ENCODE data around the gene PCDHGB3.
A peak's percentile ranks its signal among the peaks of the same experiment; 100 is the strongest.
"Not testable (repeated sequence)": the region's sequence is repeated elsewhere in the genome, so short reads cannot be mapped to it uniquely, and the experiment has no call there.

The PCDHGB3 gene

DNA sequence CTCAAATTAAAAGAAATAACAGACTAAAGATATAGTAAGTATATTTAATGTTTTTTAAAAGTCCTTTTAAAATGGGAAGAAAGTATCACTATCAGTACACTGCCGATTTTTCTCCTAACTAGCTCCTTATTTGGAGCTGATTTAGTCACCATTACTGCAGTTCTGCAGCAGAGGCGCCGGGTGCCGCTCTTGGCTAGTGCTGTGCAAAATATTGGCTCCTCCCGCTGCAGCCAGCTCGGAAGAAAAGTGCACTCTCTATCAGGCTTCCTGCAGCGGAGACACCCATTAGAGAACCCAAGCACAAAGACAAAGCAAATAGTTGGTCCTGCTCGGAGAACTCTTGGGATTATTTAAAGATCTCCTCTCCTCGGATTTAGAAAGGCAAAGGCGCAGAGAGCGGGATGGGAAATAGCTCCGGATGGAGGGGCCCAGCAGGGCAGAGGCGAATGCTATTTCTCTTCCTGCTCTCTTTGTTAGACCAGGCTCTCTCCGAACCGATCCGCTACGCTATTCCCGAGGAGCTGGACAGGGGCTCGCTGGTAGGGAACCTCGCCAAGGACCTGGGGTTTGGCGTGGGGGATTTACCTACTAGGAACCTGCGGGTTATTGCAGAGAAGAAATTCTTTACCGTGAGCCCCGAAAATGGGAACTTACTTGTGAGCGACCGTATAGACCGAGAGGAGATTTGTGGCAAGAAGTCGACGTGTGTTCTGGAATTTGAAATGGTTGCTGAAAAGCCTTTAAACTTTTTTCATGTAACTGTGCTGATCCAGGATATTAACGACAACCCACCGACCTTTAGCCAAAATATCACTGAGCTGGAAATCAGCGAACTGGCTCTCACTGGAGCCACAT is at the start of gene PCDHGB3:
PCDHGB3 (plus strand) TSS at position 249 of the 855 bp plus-strand sequence; CDS start at position 402, 153 bp downstream.
- no peak for DNase-seq

DNA sequence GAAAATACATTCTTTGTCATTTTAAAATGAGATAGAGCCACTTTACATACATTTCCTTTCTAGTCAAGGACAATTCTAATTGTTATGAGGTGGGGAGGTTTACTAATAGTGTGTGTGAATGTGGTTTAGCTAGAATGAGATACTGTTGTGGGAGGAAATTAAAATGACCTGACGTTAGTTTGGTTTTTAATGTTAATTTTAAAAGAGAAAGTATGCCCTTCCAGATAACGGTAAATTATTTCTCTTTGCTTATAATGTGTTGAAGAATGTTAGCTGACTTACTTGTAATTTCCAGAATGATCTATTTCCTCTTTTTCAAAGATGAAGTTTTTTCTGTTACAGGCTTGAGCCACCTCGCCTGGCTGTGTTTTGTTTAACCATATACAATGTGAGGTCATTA is 47.8 kb upstream of the PCDHGB3 start:
- no peak for DNase-seq

DNA sequence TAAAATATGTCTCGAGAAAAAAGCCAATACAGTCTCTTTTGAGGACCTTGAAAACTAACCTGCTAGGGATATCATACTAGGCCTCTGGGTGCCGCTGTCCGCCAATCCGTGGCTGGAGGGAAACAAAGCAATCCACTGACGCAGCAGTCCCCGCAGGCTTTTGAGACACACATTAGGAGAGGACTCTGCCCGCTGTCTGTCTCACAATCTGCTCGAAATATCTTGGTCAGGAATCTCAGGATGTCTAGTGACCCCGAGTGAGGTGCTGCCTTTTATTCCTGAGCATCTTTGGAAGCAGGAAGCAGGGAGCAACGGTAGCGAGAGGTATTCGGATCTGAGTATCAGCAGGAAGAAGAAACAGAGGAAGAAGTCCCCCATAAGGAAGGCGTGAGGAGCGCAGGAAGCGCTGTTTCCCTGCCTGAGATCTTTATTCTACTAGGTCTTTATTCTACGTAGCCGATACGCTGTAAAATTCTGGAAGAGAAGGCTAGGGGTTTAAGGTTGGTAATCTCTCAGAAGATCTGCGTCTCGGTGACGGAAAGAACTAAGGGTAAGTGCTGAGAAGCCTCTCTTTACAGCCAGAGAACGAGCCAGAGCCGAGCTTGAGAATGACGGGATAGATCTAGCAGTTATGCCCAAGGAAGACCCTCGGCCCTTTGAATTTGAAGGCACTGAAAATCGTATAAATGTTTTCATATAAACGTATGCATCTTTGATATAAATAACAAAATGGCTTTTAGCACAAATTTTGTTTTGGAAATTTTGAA is 43.8 kb upstream of the PCDHGB3 start:
- DNase-seq = no peak

DNA sequence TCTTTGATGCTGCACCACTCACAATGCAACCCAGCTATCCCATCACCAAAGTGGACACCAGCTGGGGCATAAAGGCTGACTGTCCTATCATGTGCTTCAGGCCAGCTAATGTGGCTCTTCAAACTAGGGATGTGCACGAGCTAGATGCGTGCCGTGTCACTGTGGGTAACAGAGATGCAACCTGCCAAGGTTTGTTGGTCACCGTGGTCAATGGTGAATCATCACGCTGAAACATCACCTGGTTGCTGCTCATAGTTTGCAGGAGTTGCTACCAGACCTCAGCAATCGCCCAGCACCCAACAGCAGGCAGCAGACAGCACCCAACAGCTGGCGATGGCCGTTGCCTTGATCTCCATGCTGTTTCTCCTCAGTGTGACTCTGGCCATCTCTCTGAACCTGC is 41.8 kb upstream of the PCDHGB3 start:
- DNase-seq = no peak

DNA sequence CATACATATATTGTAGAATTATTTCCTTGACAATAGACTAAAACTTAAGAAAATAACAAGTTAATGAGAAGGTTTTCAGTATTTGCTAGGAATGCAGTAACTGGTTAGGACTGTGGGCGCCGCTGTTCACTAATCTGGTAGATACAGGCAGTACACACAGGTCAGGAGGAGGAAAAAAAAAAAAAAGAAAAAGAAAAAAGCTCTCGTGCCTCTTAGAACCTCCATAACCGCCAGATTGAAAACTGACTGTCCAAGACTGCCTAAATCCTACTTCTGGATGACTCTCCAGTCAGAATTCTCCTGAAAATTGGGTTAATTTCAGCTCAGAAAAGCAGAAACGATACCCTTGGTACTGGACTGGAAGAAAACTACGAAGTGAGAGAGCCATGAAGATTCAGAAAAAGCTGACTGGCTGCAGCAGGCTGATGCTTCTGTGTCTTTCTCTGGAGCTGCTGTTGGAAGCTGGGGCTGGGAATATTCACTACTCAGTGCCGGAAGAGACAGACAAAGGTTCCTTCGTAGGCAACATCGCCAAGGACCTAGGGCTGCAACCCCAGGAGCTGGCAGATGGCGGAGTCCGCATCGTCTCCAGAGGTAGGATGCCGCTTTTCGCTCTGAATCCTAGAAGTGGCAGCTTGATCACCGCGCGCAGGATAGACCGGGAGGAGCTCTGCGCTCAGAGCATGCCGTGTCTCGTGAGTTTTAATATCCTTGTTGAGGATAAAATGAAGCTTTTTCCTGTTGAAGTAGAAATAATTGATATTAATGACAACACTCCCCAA is 39.6 kb upstream of the PCDHGB3 start, which contains the start of gene PCDHGA1:
PCDHGA1 (plus strand) TSS at position 216 of the 782 bp plus-strand sequence.
- DNase-seq = peak; percentile 0

DNA sequence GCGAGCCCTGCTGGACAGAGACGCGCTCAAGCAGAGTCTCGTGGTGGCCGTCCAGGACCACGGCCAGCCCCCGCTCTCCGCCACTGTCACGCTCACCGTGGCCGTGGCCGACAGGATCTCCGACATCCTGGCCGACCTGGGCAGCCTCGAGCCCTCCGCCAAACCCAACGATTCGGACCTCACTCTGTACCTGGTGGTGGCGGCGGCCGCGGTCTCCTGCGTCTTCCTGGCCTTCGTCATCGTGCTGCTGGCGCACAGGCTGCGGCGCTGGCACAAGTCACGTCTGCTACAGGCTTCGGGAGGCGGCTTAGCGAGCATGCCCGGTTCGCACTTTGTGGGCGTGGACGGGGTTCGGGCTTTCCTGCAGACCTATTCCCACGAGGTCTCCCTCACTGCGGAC is 37.5 kb upstream of the PCDHGB3 start:
- not testable (repeated sequence) for DNase-seq

DNA sequence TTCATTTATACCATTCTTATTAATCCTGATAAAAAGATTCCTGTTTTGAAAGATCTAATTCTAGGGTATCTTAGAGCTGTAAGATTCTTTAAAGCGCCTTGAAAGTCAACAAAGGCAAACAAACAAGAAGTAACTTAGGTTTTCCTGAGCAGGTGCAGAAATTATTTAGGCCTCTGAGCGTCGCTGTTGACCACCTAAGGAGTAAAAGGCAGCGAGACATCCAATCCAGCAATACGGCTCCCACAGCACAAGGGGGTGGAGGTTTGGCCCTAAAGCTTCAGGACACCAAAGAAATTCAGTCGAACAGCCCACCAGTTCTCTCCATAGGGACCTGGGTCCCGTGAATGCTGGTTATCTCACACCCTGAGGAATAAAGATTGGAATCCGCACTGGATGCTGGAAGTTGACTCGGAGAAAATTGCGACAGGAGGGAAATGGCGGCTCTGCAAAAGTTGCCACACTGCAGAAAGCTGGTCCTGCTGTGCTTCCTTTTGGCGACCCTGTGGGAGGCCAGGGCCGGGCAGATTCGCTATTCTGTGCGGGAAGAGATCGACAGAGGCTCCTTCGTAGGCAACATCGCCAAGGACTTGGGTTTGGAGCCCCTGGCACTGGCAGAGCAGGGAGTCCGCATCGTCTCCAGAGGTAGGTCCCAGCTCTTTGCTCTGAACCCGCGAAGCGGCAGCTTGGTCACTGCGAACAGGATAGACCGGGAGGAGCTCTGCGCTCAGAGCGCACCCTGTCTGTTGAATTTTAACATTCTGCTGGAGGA is 31.3 kb upstream of the PCDHGB3 start, which contains the start of gene PCDHGA2:
PCDHGA2 (plus strand) TSS at position 223 of the 769 bp plus-strand sequence.
- DNase-seq = no peak

DNA sequence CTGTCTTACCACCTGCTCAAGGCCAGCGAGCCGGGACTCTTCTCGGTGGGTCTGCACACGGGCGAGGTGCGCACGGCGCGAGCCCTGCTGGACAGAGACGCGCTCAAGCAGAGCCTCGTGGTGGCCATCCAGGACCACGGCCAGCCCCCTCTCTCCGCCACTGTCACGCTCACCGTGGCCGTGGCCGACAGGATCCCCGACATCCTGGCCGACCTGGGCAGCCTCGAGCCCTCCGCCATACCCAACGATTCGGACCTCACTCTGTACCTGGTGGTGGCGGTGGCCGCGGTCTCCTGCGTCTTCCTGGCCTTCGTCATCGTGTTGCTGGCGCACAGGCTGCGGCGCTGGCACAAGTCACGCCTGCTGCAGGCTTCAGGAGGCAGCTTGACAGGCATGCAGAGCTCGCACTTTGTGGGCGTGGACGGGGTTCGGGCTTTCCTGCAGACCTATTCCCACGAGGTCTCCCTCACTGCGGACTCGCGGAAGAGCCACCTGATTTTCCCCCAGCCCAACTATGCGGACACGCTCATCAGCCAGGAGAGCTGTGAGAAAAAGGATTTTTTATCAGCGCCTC is 29.2 kb upstream of the PCDHGB3 start:
- DNase-seq = not testable (repeated sequence)

DNA sequence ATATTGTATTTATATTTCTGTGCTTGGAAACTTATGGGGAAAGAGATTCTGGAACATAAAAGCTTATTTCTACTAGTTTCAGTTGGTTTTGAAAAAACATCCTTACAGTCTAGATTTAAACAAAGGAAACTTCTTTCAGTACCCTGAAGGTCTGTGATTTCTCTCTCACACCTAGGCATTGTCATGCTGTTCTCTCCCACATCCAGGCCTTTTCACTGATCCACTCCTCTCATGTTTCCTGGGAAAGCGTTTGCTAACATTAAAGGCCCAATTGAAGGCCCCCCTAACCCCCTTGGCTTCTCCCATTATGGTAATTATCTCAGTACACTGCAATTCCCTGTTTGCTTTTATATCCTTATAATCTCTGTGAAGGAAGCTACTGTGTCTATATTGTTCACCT is 27.3 kb upstream of the PCDHGB3 start:
- no peak for DNase-seq

DNA sequence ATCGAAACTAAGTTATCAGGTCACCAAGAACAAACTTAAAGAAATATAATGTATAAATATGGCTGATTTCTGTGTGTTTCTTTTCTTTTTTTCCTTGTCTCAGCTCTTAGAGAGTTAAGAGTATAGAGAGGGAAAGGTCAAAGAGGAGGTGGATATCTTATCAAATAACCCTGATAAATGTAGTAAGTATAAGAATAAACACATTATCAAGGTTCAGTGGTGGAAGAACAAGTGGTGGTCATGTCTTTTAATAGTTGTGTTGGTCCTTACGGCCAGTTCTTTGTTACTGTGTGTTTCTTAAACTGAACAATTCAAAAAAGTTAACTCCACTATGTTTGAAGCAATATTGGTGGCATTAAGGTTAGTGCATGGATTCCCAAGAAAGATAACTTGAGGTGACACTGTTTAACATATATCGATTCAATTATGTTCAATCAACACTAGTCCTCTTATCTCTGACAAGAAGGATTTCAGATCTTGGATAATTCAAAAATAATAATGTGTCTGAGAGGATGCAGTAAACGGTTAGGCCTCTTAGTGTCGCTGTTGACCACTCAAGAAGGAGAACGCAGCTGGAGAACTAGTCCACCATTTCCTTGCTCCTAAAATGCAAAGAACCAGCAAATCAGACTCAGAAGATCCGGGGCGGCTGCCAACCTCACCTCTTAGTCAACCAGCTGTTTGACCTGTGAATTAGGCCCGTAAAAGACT is 26.6 kb upstream of the PCDHGB3 start, which contains the start of gene PCDHGA3:
PCDHGA3 (plus strand) TSS at position 588 of the 711 bp plus-strand sequence. CDS start 205 bp downstream, outside the sequence.
- no peak for DNase-seq

DNA sequence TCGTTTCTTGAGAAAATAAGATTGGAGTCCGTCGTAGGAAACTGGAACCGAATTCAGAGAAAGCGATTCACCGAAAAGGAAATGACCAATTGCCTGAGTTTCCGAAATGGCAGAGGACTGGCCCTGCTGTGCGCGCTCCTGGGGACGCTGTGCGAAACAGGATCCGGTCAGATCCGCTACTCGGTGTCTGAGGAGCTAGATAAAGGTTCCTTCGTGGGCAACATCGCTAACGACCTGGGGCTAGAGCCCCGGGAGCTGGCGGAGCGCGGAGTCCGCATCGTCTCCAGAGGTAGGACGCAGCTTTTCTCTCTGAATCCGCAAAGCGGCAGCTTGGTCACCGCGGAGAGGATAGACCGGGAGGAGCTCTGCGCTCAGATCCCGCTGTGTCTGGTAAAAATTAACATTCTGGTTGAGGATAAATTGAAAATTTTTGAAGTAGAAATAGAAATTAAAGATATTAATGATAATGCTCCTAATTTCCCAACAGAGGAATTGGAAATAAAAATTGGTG is 26.0 kb upstream of the PCDHGB3 start:
- DNase-seq = no peak

DNA sequence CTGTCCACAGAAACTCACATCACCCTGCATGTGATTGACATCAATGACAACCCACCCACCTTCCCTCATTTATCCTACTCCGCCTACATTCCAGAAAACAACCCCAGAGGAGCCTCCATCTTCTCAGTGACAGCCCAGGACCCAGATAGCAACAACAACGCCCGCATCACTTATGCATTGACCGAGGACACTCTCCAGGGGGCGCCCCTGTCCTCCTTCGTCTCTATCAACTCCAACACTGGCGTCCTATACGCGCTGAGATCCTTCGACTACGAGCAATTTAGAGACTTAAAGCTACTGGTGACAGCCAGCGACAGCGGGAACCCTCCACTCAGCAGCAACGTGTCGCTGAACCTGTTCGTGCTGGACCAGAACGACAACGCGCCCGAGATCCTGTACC is 24.7 kb upstream of the PCDHGB3 start:
- no peak for DNase-seq

DNA sequence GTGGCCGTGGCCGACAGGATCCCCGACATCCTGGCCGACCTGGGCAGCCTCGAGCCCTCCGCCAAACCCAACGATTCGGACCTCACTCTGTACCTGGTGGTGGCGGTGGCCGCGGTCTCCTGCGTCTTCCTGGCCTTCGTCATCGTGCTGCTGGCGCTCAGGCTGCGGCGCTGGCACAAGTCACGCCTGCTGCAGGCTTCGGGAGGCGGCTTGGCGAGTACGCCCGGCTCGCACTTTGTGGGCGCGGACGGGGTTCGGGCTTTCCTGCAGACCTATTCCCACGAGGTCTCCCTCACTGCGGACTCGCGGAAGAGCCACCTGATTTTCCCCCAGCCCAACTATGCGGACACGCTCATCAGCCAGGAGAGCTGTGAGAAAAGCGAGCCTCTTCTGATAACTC is 24.0 kb upstream of the PCDHGB3 start:
- not testable (repeated sequence) for DNase-seq

DNA sequence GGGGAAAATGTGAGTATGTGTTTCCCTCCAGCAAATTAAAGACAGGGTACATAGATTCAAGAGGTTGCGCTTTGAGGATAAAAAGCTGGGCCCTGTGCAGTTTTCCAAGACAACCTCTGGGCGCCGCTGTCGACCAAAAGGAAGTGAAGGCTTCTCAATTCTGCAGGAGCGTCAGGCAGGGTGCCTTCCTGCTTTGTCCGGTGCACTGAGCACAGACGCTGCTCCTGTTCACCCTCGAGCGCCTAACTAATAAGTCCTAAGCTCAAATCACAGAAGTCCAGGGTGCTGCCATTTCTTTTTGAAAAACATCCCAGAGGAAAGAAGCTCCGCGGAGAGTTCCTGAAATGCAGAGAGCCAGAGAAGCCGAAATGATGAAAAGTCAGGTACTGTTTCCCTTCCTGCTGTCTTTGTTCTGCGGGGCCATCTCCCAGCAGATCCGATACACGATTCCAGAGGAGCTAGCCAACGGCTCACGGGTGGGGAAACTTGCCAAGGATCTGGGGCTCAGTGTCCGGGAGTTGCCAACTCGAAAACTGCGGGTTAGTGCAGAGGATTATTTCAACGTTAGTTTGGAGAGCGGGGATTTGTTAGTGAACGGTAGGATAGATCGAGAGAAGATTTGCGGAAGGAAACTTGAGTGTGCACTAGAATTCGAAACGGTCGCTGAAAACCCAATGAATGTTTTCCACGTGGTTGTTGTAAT is 20.0 kb upstream of the PCDHGB3 start, which contains the start of gene PCDHGB1:
PCDHGB1 (plus strand) TSS at position 183 of the 703 bp plus-strand sequence; CDS start at position 345, 162 bp downstream.
- DNase-seq = no peak

DNA sequence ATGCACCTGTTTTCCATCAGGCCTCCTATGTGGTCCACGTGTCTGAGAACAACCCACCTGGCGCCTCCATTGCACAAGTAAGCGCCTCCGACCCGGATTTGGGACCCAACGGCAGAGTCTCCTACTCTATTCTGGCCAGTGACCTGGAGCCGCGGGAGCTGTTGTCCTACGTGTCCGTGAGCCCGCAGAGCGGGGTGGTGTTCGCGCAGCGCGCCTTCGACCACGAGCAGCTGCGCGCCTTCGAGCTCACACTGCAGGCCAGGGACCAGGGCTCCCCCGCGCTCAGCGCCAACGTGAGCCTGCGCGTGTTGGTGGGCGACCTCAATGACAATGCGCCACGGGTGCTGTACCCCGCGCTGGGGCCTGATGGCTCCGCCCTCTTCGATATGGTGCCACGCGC is 18.5 kb upstream of the PCDHGB3 start:
- no peak for DNase-seq

DNA sequence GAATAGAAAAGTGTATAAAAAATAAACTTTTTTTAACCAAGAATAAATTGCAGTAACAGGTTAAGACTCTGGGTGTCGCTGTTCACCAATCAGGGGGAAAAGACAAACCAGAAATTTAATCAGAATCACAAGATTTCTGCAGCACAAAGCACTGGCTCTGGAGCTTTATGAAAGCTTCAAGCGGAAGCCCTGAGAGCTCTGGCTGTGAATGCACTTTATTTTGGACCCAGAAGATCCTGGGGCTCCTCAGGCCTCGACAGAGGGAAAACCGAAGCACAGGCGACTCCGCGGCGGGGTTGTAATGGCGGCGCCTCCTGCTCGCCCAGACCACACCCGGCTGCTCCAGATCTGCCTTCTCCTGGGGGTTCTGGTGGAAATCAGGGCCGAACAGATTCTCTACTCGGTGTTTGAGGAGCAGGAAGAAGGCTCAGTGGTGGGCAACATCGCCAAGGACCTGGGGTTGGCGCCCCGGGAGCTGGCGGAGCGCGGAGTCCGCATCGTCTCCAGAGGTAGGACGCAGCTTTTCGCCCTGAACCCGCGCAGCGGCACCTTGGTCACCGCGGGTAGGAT is 15.1 kb upstream of the PCDHGB3 start, which contains the start of gene PCDHGA4:
PCDHGA4 (plus strand) TSS at position 122 of the 570 bp plus-strand sequence; CDS start at position 209, 87 bp downstream.
- no peak for DNase-seq

DNA sequence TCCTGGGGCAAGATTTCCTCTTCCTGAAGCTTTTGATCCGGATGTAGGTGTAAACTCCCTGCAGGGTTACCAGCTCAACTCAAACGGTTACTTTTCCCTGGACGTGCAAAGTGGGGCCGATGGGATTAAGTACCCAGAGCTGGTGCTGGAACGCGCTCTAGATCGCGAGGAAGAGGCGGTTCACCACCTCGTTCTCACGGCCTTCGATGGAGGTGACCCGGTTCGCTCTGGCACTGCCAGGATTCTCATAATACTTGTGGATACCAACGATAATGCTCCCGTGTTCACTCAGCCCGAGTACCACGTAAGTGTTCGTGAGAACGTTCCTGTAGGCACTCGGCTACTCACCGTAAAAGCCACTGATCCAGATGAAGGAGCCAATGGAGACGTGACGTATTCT is 14.4 kb upstream of the PCDHGB3 start:
- DNase-seq = no peak

DNA sequence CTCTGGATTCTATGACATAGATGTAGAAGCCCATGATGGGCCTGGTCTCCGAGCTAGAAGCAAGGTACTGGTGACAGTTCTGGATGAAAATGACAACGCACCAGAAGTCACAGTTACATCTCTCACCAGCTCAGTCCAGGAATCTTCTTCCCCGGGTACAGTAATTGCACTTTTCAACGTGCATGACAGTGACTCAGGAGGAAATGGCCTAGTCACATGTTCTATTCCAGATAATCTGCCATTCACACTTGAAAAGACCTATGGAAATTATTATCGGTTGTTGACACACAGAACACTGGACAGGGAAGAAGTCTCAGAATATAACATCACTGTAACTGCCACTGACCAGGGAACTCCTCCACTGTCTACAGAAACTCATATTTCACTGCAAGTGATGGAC is 13.9 kb upstream of the PCDHGB3 start:
- no peak for DNase-seq

DNA sequence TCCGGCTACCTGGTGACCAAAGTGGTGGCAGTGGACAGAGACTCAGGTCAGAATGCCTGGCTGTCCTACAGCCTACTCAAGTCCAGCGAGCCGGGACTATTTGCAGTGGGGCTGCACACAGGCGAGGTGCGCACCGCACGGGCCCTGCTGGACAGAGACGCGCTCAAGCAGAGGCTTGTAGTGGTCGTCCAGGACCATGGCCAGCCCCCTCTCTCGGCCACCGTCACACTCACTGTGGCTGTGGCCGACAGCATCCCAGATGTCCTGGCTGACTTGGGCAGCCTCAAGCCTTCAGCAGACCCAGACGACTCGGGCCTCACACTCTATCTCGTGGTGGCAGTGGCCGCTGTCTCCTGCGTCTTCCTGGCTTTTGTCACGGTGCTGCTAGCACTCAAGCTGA is 13.1 kb upstream of the PCDHGB3 start:
- DNase-seq = no peak
